WERI-Rb-1 (cell line): ENCODE results near the gene HGS.

Source experiments
- DNase-seq: peaks from one replicate; pipeline ENCODE4 v3.0.0-alpha.2; 2020
- H3K27ac ChIP-seq: fragments of 250-450 bp; sonication (Bioruptor Pico); 2 replicates; pipeline ENCODE4 v1.5.1; 2020; ENCODE audit warnings: mild to moderate bottlenecking, moderate library complexity
- H3K27me3 ChIP-seq: fragments of 250-450 bp; sonication (Bioruptor Pico); 2 replicates; pipeline ENCODE4 v1.5.1; 2021; ENCODE audit warnings: mild to moderate bottlenecking, low read depth, moderate library complexity; ENCODE audit not compliant: insufficient read depth, severe bottlenecking
- H3K36me3 ChIP-seq: fragments of 250-450 bp; sonication (Bioruptor Pico); 2 replicates; pipeline ENCODE4 v1.5.1; 2020; ENCODE audit warnings: mild to moderate bottlenecking, moderate library complexity
- H3K4me3 ChIP-seq: 2 replicates; pipeline ENCODE4 v1.5.1; 2011; ENCODE audit warnings: low read depth, mild to moderate bottlenecking, control low read depth, low read length
- H3K9me3 ChIP-seq: fragments of 250-450 bp; sonication (Bioruptor Pico); 2 replicates; pipeline ENCODE4 v1.5.1; 2021; ENCODE audit warnings: mild to moderate bottlenecking, moderate library complexity; ENCODE audit not compliant: severe bottlenecking
- TF ChIP-seq, protein P1 (sequence below): IDR thresholded peaks from 2 replicates; pipeline ENCODE4 v1.5.1; 2011; ENCODE audit warnings: low read depth, mild to moderate bottlenecking, control low read depth, inconsistent platforms, low read length

The HGS gene

DNA sequence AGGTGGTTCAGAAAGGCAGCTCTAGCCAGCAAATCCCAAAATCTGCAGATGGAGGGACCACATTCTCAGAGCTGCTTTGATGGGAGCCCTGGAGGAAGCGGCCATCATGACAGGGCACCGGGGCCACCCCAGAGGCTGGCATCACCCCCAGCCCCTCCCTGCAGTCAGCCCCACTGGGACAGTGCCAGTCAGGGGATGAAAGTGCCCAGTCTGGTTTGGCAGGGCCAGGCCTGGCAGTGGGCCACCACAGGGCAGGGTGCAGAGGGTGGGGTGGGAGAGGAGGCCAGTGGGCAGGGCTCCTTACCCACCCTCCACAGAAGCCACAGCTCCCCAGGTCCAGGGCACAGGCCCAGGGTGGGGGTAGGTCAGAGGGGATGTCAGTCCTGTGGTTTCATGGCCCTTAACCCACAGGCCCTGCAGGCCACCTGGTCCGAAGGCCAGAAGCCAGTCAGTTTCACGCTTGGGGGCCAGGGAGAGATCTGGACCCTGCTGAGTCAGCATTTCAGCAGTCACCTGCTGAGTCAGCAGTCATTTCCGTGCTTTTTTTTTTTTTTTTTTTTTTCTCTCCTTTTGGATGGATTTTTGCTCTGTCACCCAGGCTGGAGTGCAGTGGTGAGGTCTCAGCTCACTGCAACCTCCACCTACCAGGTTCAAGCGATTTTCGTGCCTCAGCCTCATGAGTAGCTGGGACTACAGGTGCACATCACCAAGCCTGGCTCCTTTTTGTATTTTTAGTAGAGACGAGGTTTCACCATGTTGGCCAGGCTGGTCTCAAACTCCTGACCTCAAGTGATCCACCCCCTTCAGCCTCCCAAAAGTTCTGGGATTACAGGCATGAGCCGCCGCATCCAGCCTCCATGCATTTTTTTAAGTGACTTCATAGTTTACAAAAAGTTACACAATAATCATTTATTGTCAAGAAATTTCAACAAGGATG lies 38.6 kb downstream of the HGS start:
- Histone ChIP-seq H3K27me3 (no peaks in the 10 kb centered on the region), H3K4me3 (no peak overlapping the region), H3K36me3 (peaks cover 34% of the 10 kb centered on the region), H3K27ac (no peak overlapping the region), H3K9me3 (no peaks in the 10 kb centered on the region)
- TF ChIP-seq, protein P1, sequence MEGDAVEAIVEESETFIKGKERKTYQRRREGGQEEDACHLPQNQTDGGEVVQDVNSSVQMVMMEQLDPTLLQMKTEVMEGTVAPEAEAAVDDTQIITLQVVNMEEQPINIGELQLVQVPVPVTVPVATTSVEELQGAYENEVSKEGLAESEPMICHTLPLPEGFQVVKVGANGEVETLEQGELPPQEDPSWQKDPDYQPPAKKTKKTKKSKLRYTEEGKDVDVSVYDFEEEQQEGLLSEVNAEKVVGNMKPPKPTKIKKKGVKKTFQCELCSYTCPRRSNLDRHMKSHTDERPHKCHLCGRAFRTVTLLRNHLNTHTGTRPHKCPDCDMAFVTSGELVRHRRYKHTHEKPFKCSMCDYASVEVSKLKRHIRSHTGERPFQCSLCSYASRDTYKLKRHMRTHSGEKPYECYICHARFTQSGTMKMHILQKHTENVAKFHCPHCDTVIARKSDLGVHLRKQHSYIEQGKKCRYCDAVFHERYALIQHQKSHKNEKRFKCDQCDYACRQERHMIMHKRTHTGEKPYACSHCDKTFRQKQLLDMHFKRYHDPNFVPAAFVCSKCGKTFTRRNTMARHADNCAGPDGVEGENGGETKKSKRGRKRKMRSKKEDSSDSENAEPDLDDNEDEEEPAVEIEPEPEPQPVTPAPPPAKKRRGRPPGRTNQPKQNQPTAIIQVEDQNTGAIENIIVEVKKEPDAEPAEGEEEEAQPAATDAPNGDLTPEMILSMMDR: no peak
- DNase-seq: no peak

DNA sequence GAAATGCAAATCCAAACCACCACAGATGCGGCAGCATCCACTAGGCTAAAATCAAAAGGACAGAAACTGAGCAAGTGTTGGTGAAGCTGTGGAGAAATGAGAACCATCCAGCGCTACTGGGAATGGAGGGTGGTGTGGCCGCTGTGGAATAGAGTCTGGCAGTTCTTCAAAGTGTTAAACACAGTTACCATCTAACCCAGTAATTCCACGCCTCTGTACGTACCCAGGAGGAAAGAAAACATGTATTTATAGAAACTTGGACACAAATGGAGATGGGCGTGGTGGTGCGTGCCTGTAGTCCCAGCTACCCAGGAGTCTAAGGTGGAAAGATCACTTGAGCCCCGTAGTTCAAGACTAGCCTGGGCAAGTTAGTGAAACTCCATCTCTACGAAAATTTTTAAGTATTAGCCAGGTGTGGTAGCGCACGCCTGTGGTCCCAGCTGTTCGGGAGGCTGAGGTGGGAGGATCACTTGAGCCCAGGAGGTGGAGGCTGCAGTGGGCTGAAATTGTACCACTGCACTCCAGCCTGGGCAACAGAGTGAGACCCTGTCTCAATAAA lies 39.9 kb downstream of the HGS start:
- Histone ChIP-seq H3K36me3 (peaks cover 22% of the 10 kb centered on the region), H3K27me3 (no peaks in the 10 kb centered on the region), H3K27ac (no peak overlapping the region), H3K4me3 (no peak overlapping the region), H3K9me3 (no peaks in the 10 kb centered on the region)
- DNase-seq: no peak
- TF ChIP-seq, protein P1: no peak

DNA sequence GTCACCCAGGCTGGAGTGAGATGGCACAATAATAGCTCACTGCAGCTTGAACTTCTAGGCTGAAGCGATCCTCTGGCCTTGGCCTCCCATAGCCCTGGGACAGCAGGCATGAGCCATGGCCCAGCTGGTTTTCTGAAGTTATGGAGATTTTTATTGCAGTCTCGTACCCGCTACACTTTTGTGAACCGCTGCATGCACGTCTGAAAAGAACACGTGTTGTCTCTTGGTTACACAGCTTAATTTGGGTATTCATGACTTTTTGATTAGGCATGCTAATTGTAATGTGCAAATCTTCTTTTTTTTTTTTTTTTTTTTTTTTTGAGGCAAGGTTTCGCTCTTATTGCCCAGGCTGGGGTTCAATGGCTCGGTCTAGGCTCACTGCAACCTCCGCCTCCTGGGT lies 41.6 kb downstream of the HGS start:
- Histone ChIP-seq H3K9me3 (no peaks in the 10 kb centered on the region), H3K27ac (no peak overlapping the region), H3K36me3 (peaks cover 6% of the 10 kb centered on the region), H3K27me3 (no peaks in the 10 kb centered on the region), H3K4me3 (no peak overlapping the region)
- TF ChIP-seq, protein P1: no peak
- no peak for DNase-seq

DNA sequence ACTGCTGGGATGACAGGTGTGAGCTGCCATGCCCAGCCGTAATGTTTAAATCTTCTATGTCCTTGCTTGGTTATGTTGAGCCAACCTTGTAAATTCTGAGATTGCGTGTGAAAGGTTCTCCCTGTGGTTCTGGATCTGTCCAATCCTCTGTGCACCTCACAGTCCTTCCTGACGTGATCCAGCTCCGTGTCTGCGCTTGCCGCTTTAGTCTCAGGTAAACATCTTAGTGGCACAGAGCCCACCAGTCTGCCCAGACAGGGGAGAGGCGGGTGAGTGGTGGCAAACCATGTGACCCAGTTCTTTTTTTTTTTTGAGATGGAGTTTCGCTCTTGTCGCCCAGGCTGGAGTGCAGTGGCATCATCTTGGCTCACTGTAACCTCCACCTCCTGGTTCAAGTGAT lies 42.2 kb downstream of the HGS start:
- no peak overlapping the region for H3K27ac ChIP-seq

DNA sequence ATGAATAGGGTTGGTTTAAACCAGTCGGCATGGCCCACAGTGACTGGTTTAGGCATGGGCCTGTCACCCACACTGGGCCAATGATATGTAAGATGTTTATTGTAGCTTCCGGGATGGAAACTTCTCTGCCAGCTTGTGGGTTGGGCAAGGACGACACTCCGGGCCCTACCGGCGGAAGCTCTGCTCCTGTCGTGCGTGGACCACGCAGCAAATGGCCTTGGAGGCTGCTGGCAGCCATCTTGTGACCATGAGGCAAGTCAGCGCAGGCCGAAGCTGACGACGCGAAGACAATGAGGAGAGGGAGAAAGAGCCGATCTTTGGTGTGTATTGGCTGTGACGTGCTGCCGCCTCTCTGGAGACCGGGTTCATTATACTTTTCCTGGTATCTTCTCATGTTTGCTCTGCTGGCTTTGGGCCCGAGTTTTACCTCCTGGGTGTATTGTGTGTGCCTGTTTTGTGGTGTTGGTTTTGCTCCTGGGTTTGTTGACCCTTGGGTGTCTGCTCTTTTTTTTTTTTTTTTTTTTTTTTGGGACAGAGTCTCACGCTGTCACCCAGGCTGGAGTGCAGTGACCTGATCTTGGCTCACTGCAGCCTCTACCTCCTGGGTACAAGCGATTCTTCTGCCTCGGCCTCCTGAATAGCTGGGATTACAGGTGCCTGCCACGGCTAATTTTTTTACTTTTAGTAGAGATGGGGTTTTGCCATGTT lies 43.7 kb downstream of the HGS start:
- no peak overlapping the region for H3K4me3 ChIP-seq
- no peak for DNase-seq
- H3K27ac ChIP-seq: no peak overlapping the region
- H3K36me3 ChIP-seq: no peaks in the 10 kb centered on the region
- no peaks in the 10 kb centered on the region for H3K9me3 ChIP-seq
- TF ChIP-seq, protein P1: no peak
- no peaks in the 10 kb centered on the region for H3K27me3 ChIP-seq

More for the DNA sequence above, 42.2 kb downstream of the HGS start:
- TF ChIP-seq, protein P1: no peak
- no peaks in the 10 kb centered on the region for H3K9me3 ChIP-seq
- no peaks in the 10 kb centered on the region; the same call in 1 of the 2 replicates for H3K36me3 ChIP-seq
- no peaks in the 10 kb centered on the region for H3K27me3 ChIP-seq
- DNase-seq: no peak
- no peak overlapping the region for H3K4me3 ChIP-seq
